ENCODE results near the gene PARP1. TPM values are rescaled to one million over a fixed set of nuclear protein-coding genes. Genes with fewer than 3 reads are reported as not detected.

The PARP1 gene
- total RNA-seq, 1 experiment from 2014 or later, result 127 TPM

DNA sequence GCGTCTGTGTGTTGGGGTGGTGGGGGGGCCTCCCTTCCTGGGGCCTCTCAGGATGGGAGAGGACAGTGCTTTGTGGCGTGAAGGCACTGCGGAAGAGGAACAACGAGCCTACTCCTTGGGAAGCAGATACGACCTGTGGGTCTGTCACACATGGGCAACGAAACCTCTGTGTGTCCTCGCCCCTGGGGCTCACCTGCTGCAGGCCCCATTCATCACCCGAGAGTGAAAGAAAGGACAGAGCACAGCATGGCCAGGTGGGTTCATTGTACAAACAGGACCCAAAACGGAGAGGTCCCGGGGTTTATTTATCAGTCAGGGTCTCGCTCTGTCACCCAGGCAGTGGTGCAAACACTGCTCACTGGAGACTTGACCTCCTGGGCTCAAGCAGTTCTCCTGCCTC, 58.8 kb downstream of the PARP1 start:
- in situ Hi-C loops (cut with HindIII; ENCODE audit: low pct_unique_long_range_greater_than_20kb, low sequenced_read_pairs), result no loop called here
- ChIA-PET POLR2A (no interaction called here), CTCF (no interaction called here)
- H3K36me3 ChIP-seq (ENCODE audit: control insufficient read depth, insufficient read depth, low read length), result no peaks in the 10 kb centered on the region
- no peaks in the 10 kb centered on the region for H3K4me1 ChIP-seq (ENCODE audit: control insufficient read depth, insufficient read depth, low read length)
- no peak for ATAC-seq
- no peaks in the 10 kb centered on the region for H3K9me3 ChIP-seq (ENCODE audit: control insufficient read depth, insufficient read depth, low read depth, low read length)
- DNase-seq (ENCODE audit: low read depth, low spot score), result no peak
- intact Hi-C loops (cut with micrococcal nuclease; ENCODE audit: unreplicated experiment), result no loop called here
- H3K27me3 ChIP-seq (ENCODE audit: control insufficient read depth, insufficient read depth, low read length), result no peaks in the 10 kb centered on the region
- H3K4me3 ChIP-seq (ENCODE audit: low read depth in 2 of 2, low read length in 2 of 2), result no peak overlapping the region
- no TSS peak for BruUV-seq (replicated peaks)
- no peak for TF ChIP-seq CTCF (IDR thresholded peaks at IDR 0.05)
- TF ChIP-seq, protein P1, sequence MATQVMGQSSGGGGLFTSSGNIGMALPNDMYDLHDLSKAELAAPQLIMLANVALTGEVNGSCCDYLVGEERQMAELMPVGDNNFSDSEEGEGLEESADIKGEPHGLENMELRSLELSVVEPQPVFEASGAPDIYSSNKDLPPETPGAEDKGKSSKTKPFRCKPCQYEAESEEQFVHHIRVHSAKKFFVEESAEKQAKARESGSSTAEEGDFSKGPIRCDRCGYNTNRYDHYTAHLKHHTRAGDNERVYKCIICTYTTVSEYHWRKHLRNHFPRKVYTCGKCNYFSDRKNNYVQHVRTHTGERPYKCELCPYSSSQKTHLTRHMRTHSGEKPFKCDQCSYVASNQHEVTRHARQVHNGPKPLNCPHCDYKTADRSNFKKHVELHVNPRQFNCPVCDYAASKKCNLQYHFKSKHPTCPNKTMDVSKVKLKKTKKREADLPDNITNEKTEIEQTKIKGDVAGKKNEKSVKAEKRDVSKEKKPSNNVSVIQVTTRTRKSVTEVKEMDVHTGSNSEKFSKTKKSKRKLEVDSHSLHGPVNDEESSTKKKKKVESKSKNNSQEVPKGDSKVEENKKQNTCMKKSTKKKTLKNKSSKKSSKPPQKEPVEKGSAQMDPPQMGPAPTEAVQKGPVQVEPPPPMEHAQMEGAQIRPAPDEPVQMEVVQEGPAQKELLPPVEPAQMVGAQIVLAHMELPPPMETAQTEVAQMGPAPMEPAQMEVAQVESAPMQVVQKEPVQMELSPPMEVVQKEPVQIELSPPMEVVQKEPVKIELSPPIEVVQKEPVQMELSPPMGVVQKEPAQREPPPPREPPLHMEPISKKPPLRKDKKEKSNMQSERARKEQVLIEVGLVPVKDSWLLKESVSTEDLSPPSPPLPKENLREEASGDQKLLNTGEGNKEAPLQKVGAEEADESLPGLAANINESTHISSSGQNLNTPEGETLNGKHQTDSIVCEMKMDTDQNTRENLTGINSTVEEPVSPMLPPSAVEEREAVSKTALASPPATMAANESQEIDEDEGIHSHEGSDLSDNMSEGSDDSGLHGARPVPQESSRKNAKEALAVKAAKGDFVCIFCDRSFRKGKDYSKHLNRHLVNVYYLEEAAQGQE (IDR thresholded peaks at IDR 0.05; ENCODE audit: insufficient read depth in 1 of 2, low read depth in 2 of 2, low read length in 1 of 2), result no peak
- no peak for TF ChIP-seq POLR2AphosphoS5 (IDR thresholded peaks at IDR 0.05; ENCODE audit: low read depth, low read length)
- TF ChIP-seq SIN3A (IDR thresholded peaks at IDR 0.05; ENCODE audit: borderline replicate concordance, insufficient read depth, low read depth, low read length), result no peak
- TF ChIP-seq TCF7L2 (IDR thresholded peaks at IDR 0.05; ENCODE audit: low read depth, low read length), result no peak
- no peak overlapping the region for H3K27ac ChIP-seq (ENCODE audit: low read length)

- H3K9me3 ChIP-seq (ENCODE audit: control insufficient read depth, insufficient read depth, low read depth, low read length), result no peaks in the 10 kb centered on the region
- TF ChIP-seq CTCF (IDR thresholded peaks at IDR 0.05), result no peak
- TF ChIP-seq POLR2AphosphoS5 (IDR thresholded peaks at IDR 0.05; ENCODE audit: low read depth, low read length), result no peak
- TF ChIP-seq TCF7L2 (IDR thresholded peaks at IDR 0.05; ENCODE audit: low read depth, low read length), result no peak
- TF ChIP-seq, protein P1 (IDR thresholded peaks at IDR 0.05; ENCODE audit: insufficient read depth in 1 of 2, low read depth in 2 of 2, low read length in 1 of 2), result no peak
- no peak for TF ChIP-seq SIN3A (IDR thresholded peaks at IDR 0.05; ENCODE audit: borderline replicate concordance, insufficient read depth, low read depth, low read length)
- CTCF ChIA-PET, result no interaction called here
- H3K36me3 ChIP-seq (ENCODE audit: control insufficient read depth, insufficient read depth, low read length), result no peaks in the 10 kb centered on the region
- H3K27ac ChIP-seq (ENCODE audit: low read length), result no peak overlapping the region
- in situ Hi-C loops (cut with HindIII; ENCODE audit: low pct_unique_long_range_greater_than_20kb, low sequenced_read_pairs), result no loop called here
- POLR2A ChIA-PET, result interaction anchor here (0.7 kb wide), 1 partner anchor 18 kb away, joined by 11 read pairs; no protein-coding TSS in a partner anchor
- no peaks in the 10 kb centered on the region for H3K4me1 ChIP-seq (ENCODE audit: control insufficient read depth, insufficient read depth, low read length)
- H3K4me3 ChIP-seq (ENCODE audit: low read depth in 2 of 2, low read length in 2 of 2), result no peak overlapping the region
- DNase-seq (ENCODE audit: low read depth, low spot score) (no peak), ATAC-seq (no peak)
- BruUV-seq (replicated peaks), result no TSS peak
- intact Hi-C loops (cut with micrococcal nuclease; ENCODE audit: unreplicated experiment), result no loop called here
- H3K27me3 ChIP-seq (ENCODE audit: control insufficient read depth, insufficient read depth, low read length), result no peaks in the 10 kb centered on the region
Observed at GRCh38 chr1:226344441-226345259, 63.2 kb downstream of the PARP1 start.
